Hematopoietic multipotent progenitor cell treated with erythropoietin and hydrocortisone succinate and interleukin-3 and kit ligand, for 15 days (in vitro differentiated cells): ENCODE measurements around the gene ISG20L2.

Source experiments
- DNase-seq: peaks from one replicate; pipeline ENCODE4 v3.0.0-alpha.2; 2015; ENCODE audit warnings: low spot score

ISG20L2 gene

GRCh38 chr1:156706657-156707416, 21.7 kb downstream of the ISG20L2 start:
- DNase-seq = no peak

- DNase-seq = peak; percentile 27
Observed at GRCh38 chr1:156705918-156706656, 22.5 kb downstream of the ISG20L2 start.

GRCh38 chr1:156705321-156705917, 23.1 kb downstream of the ISG20L2 start, which contains the start of gene CRABP2:
Gene CRABP2 (minus strand): TSS chr1:156705583. CDS start chr1:156705446, 137 bp downstream.
- DNase-seq = no peak

GRCh38 chr1:156704930-156705320, 23.6 kb downstream of the ISG20L2 start:
- DNase-seq = no peak

GRCh38 chr1:156704166-156704711, 24.3 kb downstream of the ISG20L2 start:
- no peak for DNase-seq

- no peak for DNase-seq
Observed at GRCh38 chr1:156703741-156704140, 24.8 kb downstream of the ISG20L2 start.

- DNase-seq = no peak
Observed at GRCh38 chr1:156703336-156703735, 25.2 kb downstream of the ISG20L2 start.

- DNase-seq = no peak
Observed at GRCh38 chr1:156700736-156701531, 27.6 kb downstream of the ISG20L2 start.

- no peak for DNase-seq
Observed at GRCh38 chr1:156698995-156699394, 29.6 kb downstream of the ISG20L2 start.

- DNase-seq = no peak
Observed at GRCh38 chr1:156697481-156697880, 31.1 kb downstream of the ISG20L2 start.

GRCh38 chr1:156696755-156697154, 31.8 kb downstream of the ISG20L2 start:
- no peak for DNase-seq

- DNase-seq = no peak
Observed at GRCh38 chr1:156694690-156694962, 33.9 kb downstream of the ISG20L2 start.

GRCh38 chr1:156693848-156694689, 34.5 kb downstream of the ISG20L2 start:
- no peak for DNase-seq

- no peak for DNase-seq
Observed at GRCh38 chr1:156692925-156693847, 35.4 kb downstream of the ISG20L2 start.

GRCh38 chr1:156692441-156692924, 36.1 kb downstream of the ISG20L2 start:
- no peak for DNase-seq

- DNase-seq = no peak
Observed at GRCh38 chr1:156691665-156692440, 36.7 kb downstream of the ISG20L2 start.

- no peak for DNase-seq
Observed at GRCh38 chr1:156691191-156691590, 37.4 kb downstream of the ISG20L2 start.

GRCh38 chr1:156690675-156691036, 37.9 kb downstream of the ISG20L2 start:
- DNase-seq = no peak
